ENCODE data around the gene THBS4. TPM values are rescaled to one million over a fixed set of nuclear protein-coding genes. Genes with fewer than 3 reads are reported as not detected.

The THBS4 gene
- total RNA-seq, 2 donors from 2014 or later: 13.6 to 50.5 TPM

DNA sequence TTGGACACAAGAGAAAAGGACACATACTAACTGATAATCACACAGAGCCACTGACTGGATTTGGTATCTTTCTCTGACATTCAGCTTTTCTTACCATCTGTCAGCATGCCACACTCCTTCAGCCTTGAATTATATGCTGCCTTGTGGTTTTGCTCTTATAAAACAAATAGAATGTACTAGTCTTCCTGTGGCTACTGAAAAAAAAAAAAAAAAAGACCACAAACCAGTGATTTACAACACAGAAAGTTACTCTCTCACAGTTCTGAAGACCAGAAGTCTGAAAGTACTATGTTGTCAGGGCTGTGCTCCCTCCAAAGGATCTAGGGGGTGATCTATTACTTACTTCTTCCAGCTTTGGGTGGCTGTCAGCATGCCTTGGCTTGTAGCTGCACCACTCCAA is 82.3 kb downstream of the THBS4 start:
- Histone ChIP-seq H3K36me3 (ENCODE audit: control insufficient read depth, insufficient read depth, low read length) (no peaks in the 10 kb centered on the region), H3K9ac (ENCODE audit: extremely low read depth, low read length, poor library complexity, severe bottlenecking) (no peak overlapping the region), H3K4me1 (ENCODE audit: control insufficient read depth, insufficient read depth, low read length) (peaks cover 3% of the 10 kb centered on the region), H3K27me3 (ENCODE audit: control insufficient read depth, insufficient read depth, low read length, poor library complexity, severe bottlenecking) (no peaks in the 10 kb centered on the region), H3K9me3 (ENCODE audit: control insufficient read depth, low read length) (peaks cover 35% of the 10 kb centered on the region), H3K27ac (ENCODE audit: low read depth, low read length) (no peak overlapping the region), H3K4me3 (ENCODE audit: low read length) (peak overlapping the region; percentile 53)
- Mint-ChIP-seq H3K36me3 (ENCODE audit: low read depth) (peaks cover 21% of the 10 kb centered on the region), H3K9me3 (peaks cover 33% of the 10 kb centered on the region), H3K4me1 (peaks cover 17% of the 10 kb centered on the region), H3K27ac (no peak overlapping the region), H3K27me3 (ENCODE audit: insufficient read depth) (no peaks in the 10 kb centered on the region), H3K4me3 (no peak overlapping the region)
- DNase-seq: no peak
- TF ChIP-seq CTCF (conservative IDR thresholded peaks at IDR 0.05): no peak

DNA sequence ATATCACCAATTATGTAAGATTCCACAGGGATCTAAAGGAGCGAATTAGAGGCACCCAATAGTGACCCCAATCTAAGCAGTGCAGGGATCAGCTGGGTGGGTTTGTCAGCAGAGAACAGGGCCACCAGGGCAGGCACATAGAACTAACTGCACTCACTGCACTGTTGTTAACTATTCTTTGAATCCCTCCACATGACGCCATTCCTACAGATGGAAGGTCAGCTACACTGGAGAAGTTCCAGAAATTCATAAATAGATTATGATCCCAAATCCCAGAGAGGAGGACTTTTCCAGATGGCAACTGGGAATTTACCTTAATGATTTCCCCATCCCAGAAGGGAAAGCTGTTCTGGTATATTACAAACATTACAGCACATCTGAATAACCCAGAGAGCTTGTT is 84.2 kb downstream of the THBS4 start:
- Mint-ChIP-seq H3K27ac (no peak overlapping the region), H3K4me1 (peaks cover 13% of the 10 kb centered on the region), H3K27me3 (ENCODE audit: insufficient read depth) (no peaks in the 10 kb centered on the region), H3K4me3 (no peak overlapping the region), H3K9me3 (peaks cover 21% of the 10 kb centered on the region), H3K36me3 (ENCODE audit: low read depth) (peaks cover 12% of the 10 kb centered on the region)
- Histone ChIP-seq H3K4me3 (ENCODE audit: low read length) (no peak overlapping the region), H3K9me3 (ENCODE audit: control insufficient read depth, low read length) (peaks cover 19% of the 10 kb centered on the region), H3K36me3 (ENCODE audit: control insufficient read depth, insufficient read depth, low read length) (no peaks in the 10 kb centered on the region), H3K9ac (ENCODE audit: extremely low read depth, low read length, poor library complexity, severe bottlenecking) (no peak overlapping the region), H3K27ac (ENCODE audit: low read depth, low read length) (no peak overlapping the region), H3K4me1 (ENCODE audit: control insufficient read depth, insufficient read depth, low read length) (peaks cover 3% of the 10 kb centered on the region), H3K27me3 (ENCODE audit: control insufficient read depth, insufficient read depth, low read length, poor library complexity, severe bottlenecking) (no peaks in the 10 kb centered on the region)
- no peak for DNase-seq
- TF ChIP-seq CTCF (conservative IDR thresholded peaks at IDR 0.05): no peak
- WGBS, 2 experiments (ENCODE audit: insufficient coverage in 1 of 2, insufficient read length in 1 of 2): 92% methylated on average over 2 of the region's 2 CpGs; no CpG with 5 or more reads in 1 of the 2 experiments

DNA sequence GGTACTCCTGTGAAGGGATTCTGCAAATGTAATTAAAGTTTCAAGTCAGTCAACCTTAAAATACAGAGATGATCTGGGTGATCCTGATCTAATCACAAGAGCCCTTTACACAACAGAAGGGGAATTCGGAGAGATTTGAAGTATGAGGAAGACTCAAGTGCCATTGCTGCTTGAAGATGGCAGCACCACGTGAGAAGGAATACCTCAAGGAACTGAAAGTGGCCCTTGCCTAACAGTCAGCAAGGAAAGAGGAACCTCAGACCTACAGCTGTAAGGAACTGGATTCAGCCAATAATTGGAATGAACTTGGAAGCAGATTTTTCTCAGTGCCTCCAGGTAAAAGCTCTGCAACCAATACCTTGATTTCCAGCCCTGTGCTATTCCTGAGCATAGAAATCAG is 87.4 kb downstream of the THBS4 start:
- peaks cover 7% of the 10 kb centered on the region for H3K4me1 Mint-ChIP-seq
- Histone ChIP-seq H3K36me3 (ENCODE audit: control insufficient read depth, insufficient read depth, low read length) (no peaks in the 10 kb centered on the region), H3K9me3 (ENCODE audit: control insufficient read depth, low read length) (peaks cover 11% of the 10 kb centered on the region), H3K27me3 (ENCODE audit: control insufficient read depth, insufficient read depth, low read length, poor library complexity, severe bottlenecking) (no peaks in the 10 kb centered on the region), H3K9ac (ENCODE audit: extremely low read depth, low read length, poor library complexity, severe bottlenecking) (no peak overlapping the region), H3K27ac (ENCODE audit: low read depth, low read length) (no peak overlapping the region), H3K4me3 (ENCODE audit: low read length) (no peak overlapping the region), H3K4me1 (ENCODE audit: control insufficient read depth, insufficient read depth, low read length) (no peaks in the 10 kb centered on the region)
- no peaks in the 10 kb centered on the region for H3K27me3 Mint-ChIP-seq (ENCODE audit: insufficient read depth)
- H3K9me3 Mint-ChIP-seq: peaks cover 8% of the 10 kb centered on the region
- H3K27ac Mint-ChIP-seq: no peak overlapping the region
- DNase-seq: no peak
- 90 to 94% methylated on average over 2 of the region's 2 CpGs for WGBS, 2 experiments (ENCODE audit: insufficient coverage in 1 of 2, insufficient read length in 1 of 2)
- TF ChIP-seq CTCF (conservative IDR thresholded peaks at IDR 0.05): no peak
- H3K4me3 Mint-ChIP-seq: no peak overlapping the region
- H3K36me3 Mint-ChIP-seq (ENCODE audit: low read depth): peaks cover 1% of the 10 kb centered on the region

Measured in endodermal cell (in vitro differentiated cells).